Smooth muscle cell of trachea (primary cell): Measurements from ENCODE around the gene EPRS1. TPM values are rescaled to one million over a fixed set of nuclear protein-coding genes. Genes with fewer than 3 reads are reported as not detected.

ENCODE experiments used
- total RNA-seq: library from RNA; depleted of rRNA; stranded (reverse); fragments of >200 nt; gene quantifications from 2 replicates; pipeline ENCODE4 v1.2.1, GENCODE V29; 2014

Gene EPRS1
- 140 and 175 TPM in 2 replicates for total RNA-seq

GRCh38 chr1:220046052-220046930 is at the start of gene EPRS1:
TSS of gene EPRS1 (minus strand) at chr1:220046505. CDS start at chr1:220046388, 117 bp downstream.

DNA sequence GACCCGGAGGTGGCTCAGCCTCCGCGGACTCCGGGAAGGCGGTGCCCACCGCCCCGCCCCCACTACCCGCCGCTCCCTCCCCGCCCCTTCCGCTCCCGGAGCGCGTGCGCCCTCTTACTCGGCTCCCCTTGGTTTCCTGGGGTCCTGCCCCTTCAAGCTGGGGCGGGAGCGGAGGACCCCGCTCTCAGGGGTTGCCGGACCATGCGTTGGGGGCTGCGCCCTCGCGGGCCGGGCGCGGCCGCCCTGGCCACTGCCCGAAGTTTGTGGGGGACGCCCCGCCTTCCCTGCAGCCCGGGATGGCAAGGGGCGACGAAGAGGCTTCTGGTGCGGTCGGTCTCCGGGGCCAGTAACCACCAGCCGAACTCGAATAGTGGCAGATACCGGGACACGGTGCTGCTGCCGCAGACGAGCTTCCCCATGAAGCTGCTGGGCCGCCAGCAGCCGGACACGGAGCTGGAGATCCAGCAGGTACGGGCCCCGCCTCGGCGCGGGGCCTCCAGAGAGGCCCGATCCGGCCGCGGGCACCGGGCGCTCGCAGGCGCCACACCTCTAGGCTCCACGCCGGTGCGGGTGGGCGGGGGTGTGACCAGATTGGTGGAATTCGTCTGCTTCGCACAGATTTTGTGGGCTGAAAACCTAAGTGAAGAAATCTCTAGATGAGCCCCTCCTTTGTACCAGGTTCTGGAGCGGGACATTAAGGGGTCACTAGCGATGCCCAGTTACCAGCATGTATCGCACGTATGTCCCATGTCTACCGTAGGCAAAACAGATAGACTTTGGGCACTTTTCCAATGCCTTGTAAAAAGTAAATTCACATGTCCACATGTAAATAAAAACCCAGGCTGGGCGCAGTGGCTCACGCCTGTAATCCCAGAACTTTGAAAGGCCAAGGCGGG is 48.0 kb upstream of the EPRS1 start, which contains the start of gene IARS2:
TSS of gene IARS2 (plus strand) at position 117 of the 896 bp plus-strand sequence. CDS start at position 202, 85 bp downstream.

GRCh38 chr1:220089650-220090556 is 43.6 kb upstream of the EPRS1 start, which contains the start of gene BPNT1:
TSS of gene BPNT1 (minus strand) at chr1:220089788. CDS start at chr1:220079846, 9,942 bp downstream.

Other genes with a start within 250 kb of the EPRS1 start
- gene SLC30A10, start 117.9 kb downstream of the EPRS1 start, total RNA-seq, result not detected in 2 replicates
- gene BPNT1, start 43.3 kb upstream of the EPRS1 start, total RNA-seq, result 17.7 and 33.9 TPM in 2 replicates
- gene IARS2, start 47.6 kb upstream of the EPRS1 start, total RNA-seq, result 108 and 119 TPM in 2 replicates
- gene RAB3GAP2, start 225.9 kb upstream of the EPRS1 start, total RNA-seq, result 47.3 and 50.9 TPM in 2 replicates